Suprapubic skin (tissue), 3 donors: ENCODE results near the gene ADGRD1.

ENCODE experiments used
- POLR2AphosphoS5 ChIP-seq, 3 donors: sonication (generic); formaldehyde crosslinking; IDR thresholded peaks; one replicate each; pipeline ENCODE4 v1.6.1; 2017; ENCODE audit warnings: antibody characterized with exemption in 3 of 3
- TF ChIP-seq, protein P1 (sequence below), 2 donors: fragments of 200-600 bp in 1 of 2; fragments of 450-650 bp in 1 of 2; sonication (generic) in 1 of 2; IDR thresholded peaks; one replicate each; pipeline ENCODE4 v1.5.1; 2016 to 2019; ENCODE audit warnings: antibody characterized with exemption in 2 of 2, mild to moderate bottlenecking in 1 of 2, moderate library complexity in 1 of 2

GRCh38 chr12:130911933-130912332 is 41.8 kb upstream of the ADGRD1 start:
- TF ChIP-seq, protein P1, sequence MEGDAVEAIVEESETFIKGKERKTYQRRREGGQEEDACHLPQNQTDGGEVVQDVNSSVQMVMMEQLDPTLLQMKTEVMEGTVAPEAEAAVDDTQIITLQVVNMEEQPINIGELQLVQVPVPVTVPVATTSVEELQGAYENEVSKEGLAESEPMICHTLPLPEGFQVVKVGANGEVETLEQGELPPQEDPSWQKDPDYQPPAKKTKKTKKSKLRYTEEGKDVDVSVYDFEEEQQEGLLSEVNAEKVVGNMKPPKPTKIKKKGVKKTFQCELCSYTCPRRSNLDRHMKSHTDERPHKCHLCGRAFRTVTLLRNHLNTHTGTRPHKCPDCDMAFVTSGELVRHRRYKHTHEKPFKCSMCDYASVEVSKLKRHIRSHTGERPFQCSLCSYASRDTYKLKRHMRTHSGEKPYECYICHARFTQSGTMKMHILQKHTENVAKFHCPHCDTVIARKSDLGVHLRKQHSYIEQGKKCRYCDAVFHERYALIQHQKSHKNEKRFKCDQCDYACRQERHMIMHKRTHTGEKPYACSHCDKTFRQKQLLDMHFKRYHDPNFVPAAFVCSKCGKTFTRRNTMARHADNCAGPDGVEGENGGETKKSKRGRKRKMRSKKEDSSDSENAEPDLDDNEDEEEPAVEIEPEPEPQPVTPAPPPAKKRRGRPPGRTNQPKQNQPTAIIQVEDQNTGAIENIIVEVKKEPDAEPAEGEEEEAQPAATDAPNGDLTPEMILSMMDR (IDR thresholded peaks at IDR 0.05): no peak
- TF ChIP-seq POLR2AphosphoS5 (IDR thresholded peaks at IDR 0.05): no peak
